HepG2 (cell line): Measurements from ENCODE around the gene TPSB2. TPM values are rescaled to one million over a fixed set of nuclear protein-coding genes. Genes with fewer than 3 reads are reported as not detected.

Experiments
- ATAC-seq: fragments of 200-7000 bp; cut with Tn5 transposase; 3 replicates; pipeline ENCODE4 v1.9.1; 2020; ENCODE audit warnings: mild to moderate bottlenecking, moderate library complexity
- BruUV-seq: library from RNA; stranded (reverse); fragments of 400-500 nt; replicated peaks from 2 replicates; lab custom pipeline; 2021; lab: Mats Ljungman, UMichigan
- CTCF ChIA-PET: fragments of 300-600 bp; formaldehyde crosslinking; extraction: SDS; loops from one replicate; lab custom pipeline; 2021; ENCODE audit warnings: low total read pairs, inconsistent platforms, low intra/inter-chr PET ratio; lab: Yijun Ruan, JAX
- POLR2A ChIA-PET: fragments of 350-600 bp; sonication (Branson Sonifier 250); formaldehyde crosslinking; loops from one replicate; lab custom pipeline; 2020; ENCODE audit warnings: antibody characterized with exemption, inconsistent platforms; lab: Yijun Ruan, JAX
- DNase-seq: peaks from one replicate; pipeline ENCODE4 v3.0.0-alpha.2; 2015; ENCODE audit warnings: low spot score
- FAIRE-seq: peaks from 3 replicates; lab custom pipeline; 2011; peaks lifted over from hg19 to GRCh38; lab: Jason Lieb, UNC
- H2AFZ ChIP-seq: one replicate; pipeline ENCODE4 v1.6.1; 2011; ENCODE audit warnings: low read length, inconsistent platforms
- H3K27ac ChIP-seq: fragments of 300-600 bp; 3 replicates; pipeline ENCODE4 v1.8.0; 2011; ENCODE audit warnings: mixed run types, mild to moderate bottlenecking, mixed read lengths, low read length, inconsistent platforms; ENCODE audit not compliant: insufficient read depth; ENCODE audit errors: extremely low read length
- H3K27me3 ChIP-seq, 2 experiments: fragments of 200-600 bp in 1 of 2; 2 replicates in 1 of 2; 3 replicates in 1 of 2; pipeline versions ENCODE4 v1.6.0 to v1.8.0; 2011; ENCODE audit warnings: low read length in 2 of 2, mild to moderate bottlenecking in 2 of 2, moderate library complexity in 2 of 2, inconsistent platforms in 1 of 2; ENCODE audit not compliant: insufficient read depth in 2 of 2, control insufficient read depth in 1 of 2
- H3K36me3 ChIP-seq, 2 experiments: fragments of 200-600 bp in 1 of 2; replicated peaks in 1 of 2; 2 replicates in 1 of 2; 3 replicates in 1 of 2; pipeline versions ENCODE4 v1.5.1 to v1.8.0; 2011; ENCODE audit warnings: low read length in 2 of 2, inconsistent platforms in 1 of 2; ENCODE audit not compliant: insufficient read depth in 2 of 2, control insufficient read depth in 1 of 2
- H3K4me1 ChIP-seq: 2 replicates; pipeline ENCODE4 v1.5.1; 2012; ENCODE audit warnings: low read length, inconsistent platforms; ENCODE audit not compliant: insufficient read depth
- H3K4me2 ChIP-seq: 2 replicates; pipeline ENCODE4 v1.6.0; 2011; ENCODE audit warnings: low read depth, low read length, inconsistent platforms
- H3K4me3 ChIP-seq, 3 experiments: fragments of 200-600 bp in 1 of 3; sonication (generic), shearing (Covaris generic) in 1 of 3; replicated peaks in 1 of 3; 2 replicates each; pipeline ENCODE4 v1.5.1; 2011 to 2016; ENCODE audit warnings: low read length in 3 of 3, inconsistent platforms in 2 of 3, low read depth in 2 of 3, mild to moderate bottlenecking in 2 of 3, control low read depth in 1 of 3, mixed read lengths in 1 of 3; ENCODE audit not compliant: insufficient read depth in 1 of 3
- H3K79me2 ChIP-seq: one replicate; pipeline ENCODE4 v1.6.1; 2011; ENCODE audit warnings: low read length, inconsistent platforms; ENCODE audit not compliant: insufficient read depth
- H3K9ac ChIP-seq: 2 replicates; pipeline ENCODE4 v1.6.0; 2011; ENCODE audit warnings: mild to moderate bottlenecking, low read depth, low read length, inconsistent platforms; ENCODE audit not compliant: insufficient read depth
- H3K9me3 ChIP-seq: 2 replicates; pipeline ENCODE4 v1.5.1; 2012; ENCODE audit warnings: mild to moderate bottlenecking, low read length
- H4K20me1 ChIP-seq: 2 replicates; pipeline ENCODE4 v1.6.0; 2011; ENCODE audit warnings: inconsistent platforms, mild to moderate bottlenecking, low read length, moderate library complexity; ENCODE audit not compliant: insufficient read depth
- ERF ChIP-seq: IDR thresholded peaks from 2 replicates; pipeline ENCODE4 v1.6.1; 2018; ENCODE audit warnings: missing biosample characterization, missing genetic modification reagents
- HNRNPL ChIP-seq: fragments of 200-400 bp; formaldehyde crosslinking; IDR thresholded peaks from 2 replicates; pipeline ENCODE4 v1.6.1; 2017; ENCODE audit warnings: mild to moderate bottlenecking, low read depth, low read length
- IKZF1 ChIP-seq: fragments of 450-650 bp; IDR thresholded peaks from 2 replicates; pipeline ENCODE4 v1.7.1; 2016
- MAX ChIP-seq: IDR thresholded peaks from 2 replicates; pipeline ENCODE4 v1.6.1; 2012; ENCODE audit warnings: inconsistent platforms
- NFKB2 ChIP-seq: sonication (generic); formaldehyde crosslinking; IDR thresholded peaks from 2 replicates; pipeline ENCODE4 v1.4.0; 2020; ENCODE audit warnings: missing genetic modification reagents, borderline replicate concordance
- NR2F6 ChIP-seq, 2 experiments: IDR thresholded peaks; 2 replicates each; pipeline ENCODE4 v1.6.1; 2016; ENCODE audit warnings: antibody characterized with exemption in 1 of 2, mild to moderate bottlenecking in 1 of 2
- SIN3B ChIP-seq: fragments of 150-350 bp; IDR thresholded peaks from 2 replicates; pipeline ENCODE4 v1.6.1; 2014; ENCODE audit warnings: low read length
- THYN1 ChIP-seq: sonication (generic); formaldehyde crosslinking; IDR thresholded peaks from 2 replicates; pipeline ENCODE4 v1.8.1; 2023; ENCODE audit warnings: low read depth, mild to moderate bottlenecking, moderate library complexity, missing genetic modification reagents, borderline replicate concordance
- ZFP37 ChIP-seq: sonication (generic); formaldehyde crosslinking; IDR thresholded peaks from 2 replicates; pipeline ENCODE4 v1.4.0; 2020; ENCODE audit warnings: missing genetic modification reagents, borderline replicate concordance
- ZNF510 ChIP-seq: sonication (generic); formaldehyde crosslinking; IDR thresholded peaks from 2 replicates; pipeline ENCODE4 v1.4.0; 2020; ENCODE audit warnings: low read depth, mild to moderate bottlenecking, missing genetic modification reagents
- ZNF792 ChIP-seq: IDR thresholded peaks from 2 replicates; pipeline ENCODE4 v1.6.1; 2016
- WGBS: methylation state at CpG from one replicate; pipeline ENCODE4 v1.1.6; 2017; ENCODE audit warnings: low lambda C conversion rate; 5-methylcytosine and 5-hydroxymethylcytosine counted together
- in situ Hi-C: cut with HindIII; loops from 2 replicates; pipeline ENCODE4 v1.10.0; 2017; ENCODE audit warnings: low pct_unique_long_range_greater_than_20kb; ENCODE audit not compliant: extremely low pct_ligation_motif_present
- intact Hi-C: fragments of 100-400 bp; cut with micrococcal nuclease; formaldehyde crosslinking; loops from one replicate; pipeline ENCODE4 v1.10.0; 2022; ENCODE audit not compliant: unreplicated experiment
- polyA plus RNA-seq, 8 experiments: library from polyadenylated mRNA; depleted of rRNA in 3 of 8; stranded (reverse) in 7 of 8; unstranded in 1 of 8; fragments of >200 nt; fragmentation: Illumina TruSeq in 4 of 8; extraction: Trizol in 4 of 8; gene quantifications; 2 replicates each; pipeline versions ENCODE4 v1.2.1 to v1.2.3, GENCODE V29; 2011 to 2016; ENCODE audit warnings: low read depth in 4 of 8, missing spikeins in 1 of 8, mixed read lengths in 1 of 8; ENCODE audit not compliant: insufficient read depth in 1 of 8
- total RNA-seq, 5 experiments: library from RNA; depleted of rRNA; stranded (reverse); fragments of >200 nt; fragmentation: Illumina TruSeq; extraction: Trizol; gene quantifications; 2 replicates each; pipeline ENCODE4 v1.2.3, GENCODE V29; 2016; ENCODE audit warnings: low read depth in 1 of 5
- TF ChIP-seq, protein P1 (sequence below): sonication (generic); formaldehyde crosslinking; IDR thresholded peaks from 2 replicates; pipeline ENCODE4 v1.9.0; 2021; ENCODE audit warnings: missing genetic modification reagents, borderline replicate concordance

TPSB2 gene
- total and polyA plus RNA-seq, 2 of the 13 experiments (the other 11 are each of a cell fraction or from before 2014, with no cell fraction given) = not detected

GRCh38 chr16:1184980-1185379 lies 45.0 kb downstream of the TPSB2 start:
- FAIRE-seq (no peak), ATAC-seq (no peak), DNase-seq (no peak)
- TF ChIP-seq ERF (CRISPR knock-in tag) (peak; percentile 2; the same call in 1 of the 2 replicates), THYN1 (no peak)
- no peak overlapping the region for H3K27ac ChIP-seq
- 86% methylated on average over 18 of the region's 18 CpGs for WGBS
- in situ Hi-C loops = no loop called here
- H3K27me3 ChIP-seq = peaks cover 0 to 23% of the 10 kb centered on the region in 2 experiments; a peak in 4 of 5 replicates
- CTCF ChIA-PET = interaction anchor here (1.8 to 2.3 kb wide), 2 partner anchors 9 to 78 kb away, joined by 6 to 10 read pairs; no protein-coding TSS in a partner anchor
- intact Hi-C loops = no loop called here
- BruUV-seq = no TSS peak
- POLR2A ChIA-PET = interaction anchor here (1.0 kb wide), 2 partner anchors 25 to 72 kb away, joined by 3 read pairs; no protein-coding TSS in a partner anchor
- H3K9me3 ChIP-seq = no peaks in the 10 kb centered on the region
- H3K9ac ChIP-seq = no peak overlapping the region
- H3K4me1 ChIP-seq = peaks cover 25% of the 10 kb centered on the region
- no peak overlapping the region for H2AFZ ChIP-seq
- no peaks in the 10 kb centered on the region for H3K36me3 ChIP-seq
- no peaks in the 10 kb centered on the region for H3K79me2 ChIP-seq
- H3K4me3 ChIP-seq = no peak overlapping the region; a peak in 1 of 6 replicates
- no peak overlapping the region; the same call in 1 of the 2 replicates for H3K4me2 ChIP-seq
- H4K20me1 ChIP-seq = peaks cover 15% of the 10 kb centered on the region; the same call in 1 of the 2 replicates

DNA sequence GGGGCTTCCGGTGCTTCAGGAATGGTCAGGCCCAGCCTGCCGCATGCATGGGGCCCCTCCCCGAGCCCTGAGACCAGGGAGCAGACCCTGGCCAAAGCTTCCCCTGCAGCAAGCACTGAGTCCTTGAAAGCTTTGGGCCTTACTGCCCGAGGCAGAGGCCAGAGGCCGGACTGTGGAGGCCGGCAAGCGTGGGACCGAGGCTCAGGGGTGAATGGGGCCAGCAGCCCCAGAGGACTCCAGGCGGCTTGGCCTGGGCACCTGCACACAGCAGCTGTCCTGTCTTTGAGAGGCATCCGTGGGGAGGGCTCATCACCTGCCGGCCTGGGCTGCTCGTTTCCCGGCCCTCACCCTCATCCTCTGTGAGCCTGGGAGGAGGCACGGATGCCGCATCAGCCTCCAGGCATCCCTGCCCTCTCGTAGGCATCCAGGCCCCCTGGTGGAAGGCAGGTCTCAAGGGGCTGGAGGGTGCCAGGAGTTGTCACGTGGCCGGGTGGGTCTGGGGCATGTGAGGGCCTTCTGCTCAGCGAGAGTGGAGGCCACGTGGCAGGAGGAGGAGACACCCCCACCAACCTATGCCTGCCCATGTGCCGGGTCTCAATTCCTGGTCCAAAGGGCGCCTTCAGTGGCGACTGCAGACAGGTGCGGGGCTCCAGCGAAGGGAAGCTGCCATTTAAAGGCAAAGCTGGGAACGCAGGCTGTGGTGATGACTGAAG lies 45.7 kb downstream of the TPSB2 start:
- no peaks in the 10 kb centered on the region for H3K36me3 ChIP-seq
- H3K9ac ChIP-seq = no peak overlapping the region
- peaks cover 10% of the 10 kb centered on the region; the same call in 1 of the 2 replicates for H4K20me1 ChIP-seq
- H3K27ac ChIP-seq = no peak overlapping the region
- no peak overlapping the region for H2AFZ ChIP-seq
- no peak overlapping the region; the same call in 1 of the 2 replicates for H3K4me2 ChIP-seq
- H3K79me2 ChIP-seq = no peaks in the 10 kb centered on the region
- H3K4me3 ChIP-seq = no peak overlapping the region
- in situ Hi-C loops (no loop called here), intact Hi-C loops (no loop called here)
- peaks cover 25% of the 10 kb centered on the region for H3K4me1 ChIP-seq
- FAIRE-seq (no peak), DNase-seq (peak; percentile 76), ATAC-seq (peak; percentile 61)
- 30% methylated on average over 2 of the region's 26 CpGs for WGBS
- POLR2A ChIA-PET = interaction anchor here (1.0 kb wide), 2 partner anchors 25 to 72 kb away, joined by 3 read pairs; no protein-coding TSS in a partner anchor
- no peaks in the 10 kb centered on the region for H3K9me3 ChIP-seq
- CTCF ChIA-PET = interaction anchor here (1.8 to 2.3 kb wide), 2 partner anchors 10 to 77 kb away, joined by 6 to 10 read pairs; no protein-coding TSS in a partner anchor
- H3K27me3 ChIP-seq = peaks cover 0 to 23% of the 10 kb centered on the region in 2 experiments; a peak in 4 of 5 replicates
- BruUV-seq = no TSS peak
- TF ChIP-seq NR2F6 (IDR thresholded peaks at IDR 0.05) = no peak
- TF ChIP-seq NR2F6 (CRISPR knock-in tag; IDR thresholded peaks at IDR 0.05) = peak; percentile 40; the same call in 1 of the 2 replicates
- 0 out of 2 replicates have a peak, but pooled peaks have one; percentile 22 for TF ChIP-seq ZNF792 (CRISPR knock-in tag)
- no peak for TF ChIP-seq IKZF1
- TF ChIP-seq ZNF510 (CRISPR knock-in tag) = no peak
- TF ChIP-seq HNRNPL = 0 out of 2 replicates have a peak, but pooled peaks have one; percentile 71
- no peak for TF ChIP-seq SIN3B
- peak; percentile 87 for TF ChIP-seq MAX
- TF ChIP-seq ZFP37 (CRISPR knock-in tag) = 0 out of 2 replicates have a peak, but pooled peaks have one; percentile 41
- TF ChIP-seq, protein P1, sequence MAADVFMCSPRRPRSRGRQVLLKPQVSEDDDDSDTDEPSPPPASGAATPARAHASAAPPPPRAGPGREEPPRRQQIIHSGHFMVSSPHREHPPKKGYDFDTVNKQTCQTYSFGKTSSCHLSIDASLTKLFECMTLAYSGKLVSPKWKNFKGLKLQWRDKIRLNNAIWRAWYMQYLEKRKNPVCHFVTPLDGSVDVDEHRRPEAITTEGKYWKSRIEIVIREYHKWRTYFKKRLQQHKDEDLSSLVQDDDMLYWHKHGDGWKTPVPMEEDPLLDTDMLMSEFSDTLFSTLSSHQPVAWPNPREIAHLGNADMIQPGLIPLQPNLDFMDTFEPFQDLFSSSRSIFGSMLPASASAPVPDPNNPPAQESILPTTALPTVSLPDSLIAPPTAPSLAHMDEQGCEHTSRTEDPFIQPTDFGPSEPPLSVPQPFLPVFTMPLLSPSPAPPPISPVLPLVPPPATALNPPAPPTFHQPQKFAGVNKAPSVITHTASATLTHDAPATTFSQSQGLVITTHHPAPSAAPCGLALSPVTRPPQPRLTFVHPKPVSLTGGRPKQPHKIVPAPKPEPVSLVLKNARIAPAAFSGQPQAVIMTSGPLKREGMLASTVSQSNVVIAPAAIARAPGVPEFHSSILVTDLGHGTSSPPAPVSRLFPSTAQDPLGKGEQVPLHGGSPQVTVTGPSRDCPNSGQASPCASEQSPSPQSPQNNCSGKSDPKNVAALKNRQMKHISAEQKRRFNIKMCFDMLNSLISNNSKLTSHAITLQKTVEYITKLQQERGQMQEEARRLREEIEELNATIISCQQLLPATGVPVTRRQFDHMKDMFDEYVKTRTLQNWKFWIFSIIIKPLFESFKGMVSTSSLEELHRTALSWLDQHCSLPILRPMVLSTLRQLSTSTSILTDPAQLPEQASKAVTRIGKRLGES (CRISPR knock-in tag) = peak; percentile 43; the same call in 1 of the 2 replicates
- 0 out of 2 replicates have a peak, but pooled peaks have one; percentile 42 for TF ChIP-seq NFKB2
